K562 (cell line): ENCODE results near the gene MAN1A1. TPM values are rescaled to one million over a fixed set of nuclear protein-coding genes. Genes with fewer than 3 reads are reported as not detected.

ENCODE experiments used
- BRD4 ChIP-seq: fragments of 200-600 bp; sonication (generic); IDR thresholded peaks from 2 replicates; pipeline ENCODE4 v1.6.1; 2017; ENCODE audit warnings: inconsistent platforms
- ETV6 ChIP-seq, 3 experiments: fragments of 150-350 bp in 1 of 3; sonication (generic) in 1 of 3; formaldehyde crosslinking in 1 of 3; IDR thresholded peaks; 2 replicates each; pipeline versions ENCODE4 v1.6.1 to v1.8.0; 2014 to 2022; ENCODE audit warnings: borderline replicate concordance in 2 of 3, low read depth in 2 of 3, antibody characterized with exemption in 1 of 3, low read length in 1 of 3, mild to moderate bottlenecking in 1 of 3, missing genetic modification reagents in 1 of 3
- KLF16 ChIP-seq: IDR thresholded peaks from 2 replicates; pipeline ENCODE4 v1.6.1; 2016; ENCODE audit warnings: antibody characterized with exemption
- NR2C1 ChIP-seq, 2 experiments: fragments of 450-650 bp; IDR thresholded peaks; 2 replicates each; pipeline ENCODE4 v1.6.1; 2017; ENCODE audit warnings: mild to moderate bottlenecking in 2 of 2, antibody characterized with exemption in 1 of 2, inconsistent platforms in 1 of 2, missing compliant biosample characterization in 1 of 2, missing genetic modification characterization in 1 of 2
- ZNF23 ChIP-seq: fragments of 250-450 bp; sonication (Bioruptor Pico); IDR thresholded peaks from 2 replicates; pipeline ENCODE4 v1.4.0; 2020; ENCODE audit warnings: mild to moderate bottlenecking
- ZNF384 ChIP-seq: IDR thresholded peaks from 2 replicates; pipeline ENCODE4 v1.6.1; 2012; ENCODE audit warnings: low read depth, low read length, improper control_type of control experiment
- polyA plus RNA-seq, 8 experiments: library from polyadenylated mRNA; depleted of rRNA in 4 of 8; stranded (reverse) in 5 of 8; unstranded in 3 of 8; fragments of >200 nt; fragmentation: Nextera tagmentation in 2 of 8; fragmentation: Illumina TruSeq in 1 of 8; extraction: Ambion mirVana in 2 of 8; extraction: Trizol in 1 of 8; gene quantifications; 2 replicates each; pipeline versions ENCODE4 v1.2.1 to v1.2.3, GENCODE V29; 2011 to 2014; ENCODE audit warnings: inconsistent platforms in 1 of 8, missing spikeins in 1 of 8
- total RNA-seq, 7 experiments: library from RNA; depleted of rRNA in 6 of 7; stranded (reverse); fragments of >200 nt in 6 of 7; fragmentation: Illumina TruSeq in 2 of 7; extraction: Trizol in 2 of 7; gene quantifications; 2 replicates each; pipeline versions ENCODE4 v1.2.1 to v1.2.3, GENCODE V29; 2011 to 2021; ENCODE audit warnings: low replicate concordance in 1 of 7
- TF ChIP-seq, protein P1 (sequence below): fragments of 450-650 bp; IDR thresholded peaks from 2 replicates; pipeline ENCODE4 v1.7.1; 2018; ENCODE audit warnings: mild to moderate bottlenecking, low read depth; ENCODE audit not compliant: partially characterized antibody
- TF ChIP-seq, protein P2 (sequence below), 2 experiments: fragments of 450-650 bp in 1 of 2; sonication (generic) in 1 of 2; formaldehyde crosslinking in 1 of 2; IDR thresholded peaks; 2 replicates each; pipeline versions ENCODE4 v1.7.1 to v1.9.0; 2016 to 2022; ENCODE audit warnings: inconsistent platforms in 1 of 2, mild to moderate bottlenecking in 1 of 2, missing genetic modification reagents in 1 of 2
- TF ChIP-seq, protein P3 (sequence below): fragments of 200-800 bp; sonication (Bioruptor generic); IDR thresholded peaks from 2 replicates; pipeline ENCODE4 v1.6.1; 2016; ENCODE audit warnings: missing genetic modification characterization, missing compliant biosample characterization

The MAN1A1 gene
- total and polyA plus RNA-seq, 9 of the 15 experiments (the other 6 are each of a cell fraction or from before 2014, with no cell fraction given): 24.5 to 78.4 (median 59.7) TPM

DNA sequence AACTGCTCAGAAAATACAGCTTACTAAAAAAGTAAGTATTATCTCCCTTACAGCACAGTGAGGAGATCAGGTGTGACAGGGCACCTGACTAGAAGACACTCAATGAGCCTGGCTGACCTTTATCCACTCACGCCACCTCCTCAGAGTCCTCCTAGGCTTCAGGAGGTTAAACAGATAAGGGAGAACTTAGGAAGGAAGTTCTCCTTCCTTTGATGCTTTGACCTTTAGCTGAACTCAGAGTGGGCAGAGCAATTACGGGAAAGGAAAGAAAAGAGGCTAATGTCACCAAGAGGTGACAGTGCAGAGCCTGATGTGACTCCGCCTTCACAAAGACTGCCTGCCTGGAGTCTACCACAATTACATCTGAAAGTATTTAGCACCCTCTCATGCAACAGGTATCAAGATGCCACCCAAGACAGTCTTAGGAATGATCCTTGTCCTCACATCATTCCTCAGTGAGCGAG is 36.7 kb downstream of the MAN1A1 start (continued):
- TF ChIP-seq, protein P1, sequence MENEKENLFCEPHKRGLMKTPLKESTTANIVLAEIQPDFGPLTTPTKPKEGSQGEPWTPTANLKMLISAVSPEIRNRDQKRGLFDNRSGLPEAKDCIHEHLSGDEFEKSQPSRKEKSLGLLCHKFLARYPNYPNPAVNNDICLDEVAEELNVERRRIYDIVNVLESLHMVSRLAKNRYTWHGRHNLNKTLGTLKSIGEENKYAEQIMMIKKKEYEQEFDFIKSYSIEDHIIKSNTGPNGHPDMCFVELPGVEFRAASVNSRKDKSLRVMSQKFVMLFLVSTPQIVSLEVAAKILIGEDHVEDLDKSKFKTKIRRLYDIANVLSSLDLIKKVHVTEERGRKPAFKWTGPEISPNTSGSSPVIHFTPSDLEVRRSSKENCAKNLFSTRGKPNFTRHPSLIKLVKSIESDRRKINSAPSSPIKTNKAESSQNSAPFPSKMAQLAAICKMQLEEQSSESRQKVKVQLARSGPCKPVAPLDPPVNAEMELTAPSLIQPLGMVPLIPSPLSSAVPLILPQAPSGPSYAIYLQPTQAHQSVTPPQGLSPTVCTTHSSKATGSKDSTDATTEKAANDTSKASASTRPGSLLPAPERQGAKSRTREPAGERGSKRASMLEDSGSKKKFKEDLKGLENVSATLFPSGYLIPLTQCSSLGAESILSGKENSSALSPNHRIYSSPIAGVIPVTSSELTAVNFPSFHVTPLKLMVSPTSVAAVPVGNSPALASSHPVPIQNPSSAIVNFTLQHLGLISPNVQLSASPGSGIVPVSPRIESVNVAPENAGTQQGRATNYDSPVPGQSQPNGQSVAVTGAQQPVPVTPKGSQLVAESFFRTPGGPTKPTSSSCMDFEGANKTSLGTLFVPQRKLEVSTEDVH: no peak
- no peak for TF ChIP-seq ZNF23 (CRISPR knock-in tag)
- no peak for TF ChIP-seq ZNF384
- TF ChIP-seq, protein P2, sequence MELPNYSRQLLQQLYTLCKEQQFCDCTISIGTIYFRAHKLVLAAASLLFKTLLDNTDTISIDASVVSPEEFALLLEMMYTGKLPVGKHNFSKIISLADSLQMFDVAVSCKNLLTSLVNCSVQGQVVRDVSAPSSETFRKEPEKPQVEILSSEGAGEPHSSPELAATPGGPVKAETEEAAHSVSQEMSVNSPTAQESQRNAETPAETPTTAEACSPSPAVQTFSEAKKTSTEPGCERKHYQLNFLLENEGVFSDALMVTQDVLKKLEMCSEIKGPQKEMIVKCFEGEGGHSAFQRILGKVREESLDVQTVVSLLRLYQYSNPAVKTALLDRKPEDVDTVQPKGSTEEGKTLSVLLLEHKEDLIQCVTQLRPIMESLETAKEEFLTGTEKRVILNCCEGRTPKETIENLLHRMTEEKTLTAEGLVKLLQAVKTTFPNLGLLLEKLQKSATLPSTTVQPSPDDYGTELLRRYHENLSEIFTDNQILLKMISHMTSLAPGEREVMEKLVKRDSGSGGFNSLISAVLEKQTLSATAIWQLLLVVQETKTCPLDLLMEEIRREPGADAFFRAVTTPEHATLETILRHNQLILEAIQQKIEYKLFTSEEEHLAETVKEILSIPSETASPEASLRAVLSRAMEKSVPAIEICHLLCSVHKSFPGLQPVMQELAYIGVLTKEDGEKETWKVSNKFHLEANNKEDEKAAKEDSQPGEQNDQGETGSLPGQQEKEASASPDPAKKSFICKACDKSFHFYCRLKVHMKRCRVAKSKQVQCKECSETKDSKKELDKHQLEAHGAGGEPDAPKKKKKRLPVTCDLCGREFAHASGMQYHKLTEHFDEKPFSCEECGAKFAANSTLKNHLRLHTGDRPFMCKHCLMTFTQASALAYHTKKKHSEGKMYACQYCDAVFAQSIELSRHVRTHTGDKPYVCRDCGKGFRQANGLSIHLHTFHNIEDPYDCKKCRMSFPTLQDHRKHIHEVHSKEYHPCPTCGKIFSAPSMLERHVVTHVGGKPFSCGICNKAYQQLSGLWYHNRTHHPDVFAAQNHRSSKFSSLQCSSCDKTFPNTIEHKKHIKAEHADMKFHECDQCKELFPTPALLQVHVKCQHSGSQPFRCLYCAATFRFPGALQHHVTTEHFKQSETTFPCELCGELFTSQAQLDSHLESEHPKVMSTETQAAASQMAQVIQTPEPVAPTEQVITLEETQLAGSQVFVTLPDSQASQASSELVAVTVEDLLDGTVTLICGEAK (IDR thresholded peaks at IDR 0.05): peak; percentile 31; the same call in 1 of the 2 replicates
- TF ChIP-seq, protein P2 (CRISPR knock-in tag; IDR thresholded peaks at IDR 0.05): no peak
- TF ChIP-seq NR2C1 (IDR thresholded peaks at IDR 0.05): peak; percentile 94
- TF ChIP-seq NR2C1 (tag; IDR thresholded peaks at IDR 0.05): peak; percentile 96
- no peak for TF ChIP-seq BRD4
- 0 out of 4 replicates have a peak, but pooled peaks of 1 of the 2 experiments have one; percentile 61 for TF ChIP-seq ETV6 (IDR thresholded peaks at IDR 0.05; ENCODE audit: borderline replicate concordance in 1 of 2, low read depth in 2 of 2, low read length in 1 of 2)
- TF ChIP-seq ETV6 (CRISPR knock-in tag; IDR thresholded peaks at IDR 0.05; ENCODE audit: borderline replicate concordance): no peak
- TF ChIP-seq, protein P3, sequence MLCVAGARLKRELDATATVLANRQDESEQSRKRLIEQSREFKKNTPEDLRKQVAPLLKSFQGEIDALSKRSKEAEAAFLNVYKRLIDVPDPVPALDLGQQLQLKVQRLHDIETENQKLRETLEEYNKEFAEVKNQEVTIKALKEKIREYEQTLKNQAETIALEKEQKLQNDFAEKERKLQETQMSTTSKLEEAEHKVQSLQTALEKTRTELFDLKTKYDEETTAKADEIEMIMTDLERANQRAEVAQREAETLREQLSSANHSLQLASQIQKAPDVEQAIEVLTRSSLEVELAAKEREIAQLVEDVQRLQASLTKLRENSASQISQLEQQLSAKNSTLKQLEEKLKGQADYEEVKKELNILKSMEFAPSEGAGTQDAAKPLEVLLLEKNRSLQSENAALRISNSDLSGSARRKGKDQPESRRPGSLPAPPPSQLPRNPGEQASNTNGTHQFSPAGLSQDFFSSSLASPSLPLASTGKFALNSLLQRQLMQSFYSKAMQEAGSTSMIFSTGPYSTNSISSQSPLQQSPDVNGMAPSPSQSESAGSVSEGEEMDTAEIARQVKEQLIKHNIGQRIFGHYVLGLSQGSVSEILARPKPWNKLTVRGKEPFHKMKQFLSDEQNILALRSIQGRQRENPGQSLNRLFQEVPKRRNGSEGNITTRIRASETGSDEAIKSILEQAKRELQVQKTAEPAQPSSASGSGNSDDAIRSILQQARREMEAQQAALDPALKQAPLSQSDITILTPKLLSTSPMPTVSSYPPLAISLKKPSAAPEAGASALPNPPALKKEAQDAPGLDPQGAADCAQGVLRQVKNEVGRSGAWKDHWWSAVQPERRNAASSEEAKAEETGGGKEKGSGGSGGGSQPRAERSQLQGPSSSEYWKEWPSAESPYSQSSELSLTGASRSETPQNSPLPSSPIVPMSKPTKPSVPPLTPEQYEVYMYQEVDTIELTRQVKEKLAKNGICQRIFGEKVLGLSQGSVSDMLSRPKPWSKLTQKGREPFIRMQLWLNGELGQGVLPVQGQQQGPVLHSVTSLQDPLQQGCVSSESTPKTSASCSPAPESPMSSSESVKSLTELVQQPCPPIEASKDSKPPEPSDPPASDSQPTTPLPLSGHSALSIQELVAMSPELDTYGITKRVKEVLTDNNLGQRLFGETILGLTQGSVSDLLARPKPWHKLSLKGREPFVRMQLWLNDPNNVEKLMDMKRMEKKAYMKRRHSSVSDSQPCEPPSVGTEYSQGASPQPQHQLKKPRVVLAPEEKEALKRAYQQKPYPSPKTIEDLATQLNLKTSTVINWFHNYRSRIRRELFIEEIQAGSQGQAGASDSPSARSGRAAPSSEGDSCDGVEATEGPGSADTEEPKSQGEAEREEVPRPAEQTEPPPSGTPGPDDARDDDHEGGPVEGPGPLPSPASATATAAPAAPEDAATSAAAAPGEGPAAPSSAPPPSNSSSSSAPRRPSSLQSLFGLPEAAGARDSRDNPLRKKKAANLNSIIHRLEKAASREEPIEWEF: peak; percentile 70; the same call in 1 of the 2 replicates
- TF ChIP-seq KLF16: peak; percentile 83; the same call in 1 of the 2 replicates
